GM21619 (cell line): Measurements from ENCODE around the gene LNX1.

Experiments used
- ATAC-seq: cut with Tn5 transposase; IDR thresholded peaks from one replicate; pipeline ENCODE4 v1.9.1; 2021; ENCODE audit not compliant: unreplicated experiment

The LNX1 gene

GRCh38 chr4:53536328-53536727 is 55.0 kb downstream of the LNX1 start:
- ATAC-seq = no peak

- no peak for ATAC-seq
These were observed 55.7 kb downstream of the LNX1 start for GRCh38 chr4:53535567-53535966.

GRCh38 chr4:53534684-53535083 is 56.6 kb downstream of the LNX1 start:
- ATAC-seq = no peak

- no peak for ATAC-seq
These were observed 58.8 kb downstream of the LNX1 start for GRCh38 chr4:53532521-53532920.

- no peak for ATAC-seq
These were observed 59.6 kb downstream of the LNX1 start for GRCh38 chr4:53531585-53532224.

GRCh38 chr4:53529025-53529424 is 62.3 kb downstream of the LNX1 start:
- ATAC-seq = no peak

- no peak for ATAC-seq
These were observed 63.4 kb downstream of the LNX1 start for GRCh38 chr4:53527930-53528329.

GRCh38 chr4:53527326-53527725 is 64.0 kb downstream of the LNX1 start:
- ATAC-seq = no peak

GRCh38 chr4:53522334-53522733 is 69.0 kb downstream of the LNX1 start:
- ATAC-seq = no peak

- no peak for ATAC-seq
These were observed 71.2 kb downstream of the LNX1 start for GRCh38 chr4:53520116-53520515.

GRCh38 chr4:53518807-53519206 is 72.5 kb downstream of the LNX1 start:
- no peak for ATAC-seq

GRCh38 chr4:53515076-53515475 is 76.2 kb downstream of the LNX1 start:
- no peak for ATAC-seq

GRCh38 chr4:53514509-53514908 is 76.8 kb downstream of the LNX1 start:
- no peak for ATAC-seq

- ATAC-seq = no peak
These were observed 78.7 kb downstream of the LNX1 start for GRCh38 chr4:53512608-53513007.

- no peak for ATAC-seq
These were observed 80.3 kb downstream of the LNX1 start for GRCh38 chr4:53511014-53511413.

- no peak for ATAC-seq
These were observed 81.0 kb downstream of the LNX1 start for GRCh38 chr4:53510321-53510720.

- ATAC-seq = no peak
These were observed 82.8 kb downstream of the LNX1 start for GRCh38 chr4:53508446-53508845.

- ATAC-seq = no peak
These were observed 83.5 kb downstream of the LNX1 start for GRCh38 chr4:53507671-53508286.

GRCh38 chr4:53507058-53507457 is 84.2 kb downstream of the LNX1 start:
- no peak for ATAC-seq

GRCh38 chr4:53505947-53506346 is 85.3 kb downstream of the LNX1 start:
- no peak for ATAC-seq

- no peak for ATAC-seq
These were observed 89.2 kb downstream of the LNX1 start for GRCh38 chr4:53502094-53502493.

- no peak for ATAC-seq
These were observed 89.7 kb downstream of the LNX1 start for GRCh38 chr4:53501561-53501960.

GRCh38 chr4:53500546-53500945 is 90.7 kb downstream of the LNX1 start:
- ATAC-seq = no peak
